Measurements from ENCODE around the gene U2AF1L4. TPM values are rescaled to one million over a fixed set of nuclear protein-coding genes. Genes with fewer than 3 reads are reported as not detected.

U2AF1L4 gene
- total and polyA plus RNA-seq, 2 donors = 19.8 to 45.0 TPM

- H3K9me3 ChIP-seq (ENCODE audit: control insufficient read depth in 2 of 2, insufficient read depth in 1 of 2, low read length in 1 of 2) = peaks cover 0 to 1% of the 10 kb centered on the region in 2 donors
- no peak for DNase-seq (ENCODE audit: low read depth in 6 of 9, low spot score in 9 of 9)
- no peak overlapping the region for H3K27ac ChIP-seq (ENCODE audit: low read depth in 1 of 2, low read length in 1 of 2)
- H3K36me3 ChIP-seq (ENCODE audit: control insufficient read depth in 2 of 2, insufficient read depth in 2 of 2, low read length in 1 of 2) = peaks cover 43 to 53% of the 10 kb centered on the region in 2 donors
- peaks cover 9 to 26% of the 10 kb centered on the region in 2 donors for H3K27me3 ChIP-seq (ENCODE audit: control insufficient read depth in 2 of 2, insufficient read depth in 1 of 2, low read length in 1 of 2)
- H3K4me3 ChIP-seq (ENCODE audit: low read length in 2 of 2) = peak overlapping the region; percentile 75 to 77
- WGBS = 96% methylated on average over 32 of the region's 32 CpGs
- peaks cover 21 to 29% of the 10 kb centered on the region in 2 donors for H3K4me1 ChIP-seq (ENCODE audit: control insufficient read depth in 2 of 2, insufficient read depth in 2 of 2, low read length in 2 of 2)
Measured at GRCh38 chr19:35719402-35720162, 25.6 kb downstream of the U2AF1L4 start.

GRCh38 chr19:35718345-35719041 lies 26.7 kb downstream of the U2AF1L4 start:
- DNase-seq (ENCODE audit: low read depth in 6 of 9, low spot score in 9 of 9) = peak in 3 of 9 donors; percentile 32 to 56 (median 39)
- H3K36me3 ChIP-seq (ENCODE audit: control insufficient read depth in 2 of 2, insufficient read depth in 2 of 2, low read length in 1 of 2) = peaks cover 32 to 42% of the 10 kb centered on the region in 2 donors
- WGBS = 3% methylated on average over 42 of the region's 42 CpGs
- peaks cover 9 to 33% of the 10 kb centered on the region in 2 donors for H3K27me3 ChIP-seq (ENCODE audit: control insufficient read depth in 2 of 2, insufficient read depth in 1 of 2, low read length in 1 of 2)
- peak overlapping the region; percentile 47 to 61 for H3K27ac ChIP-seq (ENCODE audit: low read depth in 1 of 2, low read length in 1 of 2)
- H3K4me1 ChIP-seq (ENCODE audit: control insufficient read depth in 2 of 2, insufficient read depth in 2 of 2, low read length in 2 of 2) = peaks cover 21 to 29% of the 10 kb centered on the region in 2 donors
- H3K9me3 ChIP-seq (ENCODE audit: control insufficient read depth in 2 of 2, insufficient read depth in 1 of 2, low read length in 1 of 2) = peaks cover 0 to 1% of the 10 kb centered on the region in 2 donors
- H3K4me3 ChIP-seq (ENCODE audit: low read length in 2 of 2) = peak overlapping the region; percentile 75 to 77

GRCh38 chr19:35717665-35718344 lies 27.4 kb downstream of the U2AF1L4 start, which contains the start of gene KMT2B:
KMT2B (plus strand) TSS chr19:35718003; CDS start chr19:35718019, 16 bp downstream.
- WGBS = 1% methylated on average over 109 of the region's 109 CpGs
- peaks cover 21 to 35% of the 10 kb centered on the region in 2 donors for H3K4me1 ChIP-seq (ENCODE audit: control insufficient read depth in 2 of 2, insufficient read depth in 2 of 2, low read length in 2 of 2)
- H3K27me3 ChIP-seq (ENCODE audit: control insufficient read depth in 2 of 2, insufficient read depth in 1 of 2, low read length in 1 of 2) = peaks cover 9 to 36% of the 10 kb centered on the region in 2 donors
- H3K36me3 ChIP-seq (ENCODE audit: control insufficient read depth in 2 of 2, insufficient read depth in 2 of 2, low read length in 1 of 2) = peaks cover 25 to 35% of the 10 kb centered on the region in 2 donors
- H3K4me3 ChIP-seq (ENCODE audit: low read length in 2 of 2) = peak within 1 kb of the TSS; percentile 75 to 77
- DNase-seq (ENCODE audit: low read depth in 6 of 9, low spot score in 9 of 9) = no peak
- H3K27ac ChIP-seq (ENCODE audit: low read depth in 1 of 2, low read length in 1 of 2) = peak within 1 kb of the TSS; percentile 75 to 87
- H3K9me3 ChIP-seq (ENCODE audit: control insufficient read depth in 2 of 2, insufficient read depth in 1 of 2, low read length in 1 of 2) = peaks cover 0 to 1% of the 10 kb centered on the region in 2 donors

GRCh38 chr19:35716801-35717664 lies 28.2 kb downstream of the U2AF1L4 start:
- H3K9me3 ChIP-seq (ENCODE audit: control insufficient read depth in 2 of 2, insufficient read depth in 1 of 2, low read length in 1 of 2) = peaks cover 0 to 1% of the 10 kb centered on the region in 2 donors
- H3K27ac ChIP-seq (ENCODE audit: low read depth in 1 of 2, low read length in 1 of 2) = peak overlapping the region; percentile 75 to 87
- peaks cover 9 to 38% of the 10 kb centered on the region in 2 donors for H3K27me3 ChIP-seq (ENCODE audit: control insufficient read depth in 2 of 2, insufficient read depth in 1 of 2, low read length in 1 of 2)
- H3K4me1 ChIP-seq (ENCODE audit: control insufficient read depth in 2 of 2, insufficient read depth in 2 of 2, low read length in 2 of 2) = peaks cover 21 to 35% of the 10 kb centered on the region in 2 donors
- peak; percentile 82 to 98 (median 93) for DNase-seq (ENCODE audit: low read depth in 6 of 9, low spot score in 9 of 9)
- under 1% methylated on average over 77 of the region's 77 CpGs for WGBS
- H3K36me3 ChIP-seq (ENCODE audit: control insufficient read depth in 2 of 2, insufficient read depth in 2 of 2, low read length in 1 of 2) = peaks cover 18 to 27% of the 10 kb centered on the region in 2 donors
- H3K4me3 ChIP-seq (ENCODE audit: low read length in 2 of 2) = peak overlapping the region; percentile 65 to 77

- 3% methylated on average over 52 of the region's 52 CpGs for WGBS
- peaks cover 9 to 39% of the 10 kb centered on the region in 2 donors for H3K27me3 ChIP-seq (ENCODE audit: control insufficient read depth in 2 of 2, insufficient read depth in 1 of 2, low read length in 1 of 2)
- H3K27ac ChIP-seq (ENCODE audit: low read depth in 1 of 2, low read length in 1 of 2) = peak overlapping the region in 1 of 2 donors; percentile 19
- peaks cover 10 to 19% of the 10 kb centered on the region in 2 donors for H3K36me3 ChIP-seq (ENCODE audit: control insufficient read depth in 2 of 2, insufficient read depth in 2 of 2, low read length in 1 of 2)
- H3K9me3 ChIP-seq (ENCODE audit: control insufficient read depth in 2 of 2, insufficient read depth in 1 of 2, low read length in 1 of 2) = peaks cover 0 to 1% of the 10 kb centered on the region in 2 donors
- peaks cover 21 to 35% of the 10 kb centered on the region in 2 donors for H3K4me1 ChIP-seq (ENCODE audit: control insufficient read depth in 2 of 2, insufficient read depth in 2 of 2, low read length in 2 of 2)
- DNase-seq (ENCODE audit: low read depth in 6 of 9, low spot score in 9 of 9) = no peak
- peak overlapping the region; percentile 65 to 77 for H3K4me3 ChIP-seq (ENCODE audit: low read length in 2 of 2)
Measured at GRCh38 chr19:35715981-35716800, 29.0 kb downstream of the U2AF1L4 start.

GRCh38 chr19:35715355-35715809 lies 29.8 kb downstream of the U2AF1L4 start:
- H3K27me3 ChIP-seq (ENCODE audit: control insufficient read depth in 2 of 2, insufficient read depth in 1 of 2, low read length in 1 of 2) = peaks cover 9 to 39% of the 10 kb centered on the region in 2 donors
- H3K4me3 ChIP-seq (ENCODE audit: low read length in 2 of 2) = no peak overlapping the region
- WGBS = 96% methylated on average over 7 of the region's 7 CpGs
- no peak overlapping the region for H3K27ac ChIP-seq (ENCODE audit: low read depth in 1 of 2, low read length in 1 of 2)
- DNase-seq (ENCODE audit: low read depth in 6 of 9, low spot score in 9 of 9) = no peak
- no peaks in the 10 kb centered on the region for H3K9me3 ChIP-seq (ENCODE audit: control insufficient read depth in 2 of 2, insufficient read depth in 1 of 2, low read length in 1 of 2)
- peaks cover 7 to 11% of the 10 kb centered on the region in 2 donors for H3K36me3 ChIP-seq (ENCODE audit: control insufficient read depth in 2 of 2, insufficient read depth in 2 of 2, low read length in 1 of 2)
- H3K4me1 ChIP-seq (ENCODE audit: control insufficient read depth in 2 of 2, insufficient read depth in 2 of 2, low read length in 2 of 2) = peaks cover 21 to 35% of the 10 kb centered on the region in 2 donors

GRCh38 chr19:35714601-35715354 lies 30.4 kb downstream of the U2AF1L4 start:
- Histone ChIP-seq H3K36me3 (ENCODE audit: control insufficient read depth in 2 of 2, insufficient read depth in 2 of 2, low read length in 1 of 2) (peaks cover 2 to 5% of the 10 kb centered on the region in 2 donors), H3K27me3 (ENCODE audit: control insufficient read depth in 2 of 2, insufficient read depth in 1 of 2, low read length in 1 of 2) (peaks cover 9 to 39% of the 10 kb centered on the region in 2 donors), H3K9me3 (ENCODE audit: control insufficient read depth in 2 of 2, insufficient read depth in 1 of 2, low read length in 1 of 2) (no peaks in the 10 kb centered on the region), H3K27ac (ENCODE audit: low read depth in 1 of 2, low read length in 1 of 2) (peak overlapping the region in 1 of 2 donors; percentile 15), H3K4me3 (ENCODE audit: low read length in 2 of 2) (no peak overlapping the region), H3K4me1 (ENCODE audit: control insufficient read depth in 2 of 2, insufficient read depth in 2 of 2, low read length in 2 of 2) (peaks cover 21 to 35% of the 10 kb centered on the region in 2 donors)
- no peak for DNase-seq (ENCODE audit: low read depth in 6 of 9, low spot score in 9 of 9)
- WGBS = 92% methylated on average over 14 of the region's 14 CpGs

Measured in thymus (tissue), 11 donors.